Vagina (tissue), 2 donors: ENCODE data around the gene RRP8. TPM values are rescaled to one million over a fixed set of nuclear protein-coding genes. Genes with fewer than 3 reads are reported as not detected.

Source experiments
- DNase-seq, 2 donors: peaks; one replicate each; pipeline ENCODE4 v3.0.0-alpha.2; 2017; ENCODE audit errors: extremely low spot score in 2 of 2
- H3K27ac ChIP-seq: fragments of 200-600 bp; sonication (generic); one replicate; pipeline ENCODE4 v1.5.1; 2019
- H3K27me3 ChIP-seq: fragments of 200-600 bp; sonication (generic); one replicate; pipeline ENCODE4 v1.5.1; 2019
- H3K36me3 ChIP-seq, 2 donors: fragments of 200-600 bp; sonication (generic); one replicate each; pipeline ENCODE4 v1.5.1; 2017 to 2019
- H3K4me1 ChIP-seq: fragments of 200-600 bp; sonication (generic); one replicate; pipeline ENCODE4 v1.5.1; 2019
- H3K4me3 ChIP-seq, 2 donors: fragments of 200-600 bp; sonication (generic); 1 replicate in 1 of 2; 2 replicates in 1 of 2; pipeline ENCODE4 v1.5.1; 2016 to 2019
- H3K9me3 ChIP-seq: fragments of 200-600 bp; sonication (generic); one replicate; pipeline ENCODE4 v1.5.1; 2019
- CTCF ChIP-seq, 3 experiments: fragments of 450-650 bp in 2 of 3; fragments of 200-600 bp in 1 of 3; sonication (generic) in 1 of 3; IDR thresholded peaks; one replicate each; pipeline ENCODE4 v1.5.1; 2017 to 2019; ENCODE audit warnings: antibody characterized with exemption in 3 of 3, mild to moderate bottlenecking in 2 of 3, moderate library complexity in 2 of 3
- POLR2A ChIP-seq, 2 donors: fragments of 450-650 bp; IDR thresholded peaks; one replicate each; pipeline ENCODE4 v1.6.1; 2017; ENCODE audit warnings: antibody characterized with exemption in 2 of 2, mild to moderate bottlenecking in 2 of 2, moderate library complexity in 2 of 2
- POLR2AphosphoS5 ChIP-seq, 2 donors: sonication (generic); formaldehyde crosslinking; IDR thresholded peaks; one replicate each; pipeline ENCODE4 v1.9.0; 2017; ENCODE audit warnings: antibody characterized with exemption in 2 of 2, mild to moderate bottlenecking in 2 of 2, low read depth in 1 of 2; ENCODE audit not compliant: insufficient read depth in 1 of 2
- intact Hi-C: fragments of 100-400 bp; cut with DNase I; formaldehyde crosslinking; loops from one replicate; pipeline ENCODE4 v1.15.1; 2023
- total RNA-seq: library from RNA; depleted of rRNA; stranded (reverse); fragments of >200 nt; gene quantifications from one replicate; pipeline ENCODE4 v1.2.3, GENCODE V29; 2016

RRP8 gene
- total RNA-seq, 1 donor from 2014 or later: 10.3 TPM

- intact Hi-C loops: no loop called here
- Histone ChIP-seq H3K36me3 (no peaks in the 10 kb centered on the region), H3K27ac (no peak overlapping the region), H3K4me3 (no peak overlapping the region), H3K27me3 (no peaks in the 10 kb centered on the region), H3K4me1 (no peaks in the 10 kb centered on the region), H3K9me3 (no peaks in the 10 kb centered on the region)
- DNase-seq: peak in 1 of 2 donors; percentile 32
- no peak for TF ChIP-seq POLR2A (IDR thresholded peaks at IDR 0.05)
- TF ChIP-seq CTCF (IDR thresholded peaks at IDR 0.05): no peak
- no peak for TF ChIP-seq POLR2AphosphoS5 (IDR thresholded peaks at IDR 0.05; ENCODE audit: insufficient read depth in 1 of 2, low read depth in 1 of 2)
Measured at GRCh38 chr11:6548641-6549040, 54.8 kb downstream of the RRP8 start.

- Histone ChIP-seq H3K4me1 (no peaks in the 10 kb centered on the region), H3K9me3 (no peaks in the 10 kb centered on the region), H3K27me3 (no peaks in the 10 kb centered on the region), H3K27ac (no peak overlapping the region), H3K4me3 (no peak overlapping the region), H3K36me3 (no peaks in the 10 kb centered on the region)
- intact Hi-C loops: no loop called here
- no peak for DNase-seq
- no peak for TF ChIP-seq POLR2A (IDR thresholded peaks at IDR 0.05)
- TF ChIP-seq POLR2AphosphoS5 (IDR thresholded peaks at IDR 0.05; ENCODE audit: insufficient read depth in 1 of 2, low read depth in 1 of 2): no peak
- no peak for TF ChIP-seq CTCF (IDR thresholded peaks at IDR 0.05)
Measured at GRCh38 chr11:6548121-6548520, 55.3 kb downstream of the RRP8 start.

GRCh38 chr11:6547177-6547576 is 56.2 kb downstream of the RRP8 start:
- Histone ChIP-seq H3K36me3 (no peaks in the 10 kb centered on the region), H3K4me3 (no peak overlapping the region), H3K27ac (no peak overlapping the region), H3K27me3 (no peaks in the 10 kb centered on the region), H3K4me1 (no peaks in the 10 kb centered on the region), H3K9me3 (no peaks in the 10 kb centered on the region)
- TF ChIP-seq POLR2A (IDR thresholded peaks at IDR 0.05): no peak
- TF ChIP-seq POLR2AphosphoS5 (IDR thresholded peaks at IDR 0.05; ENCODE audit: insufficient read depth in 1 of 2, low read depth in 1 of 2): no peak
- no peak for TF ChIP-seq CTCF (IDR thresholded peaks at IDR 0.05)
- intact Hi-C loops: no loop called here
- DNase-seq: no peak

GRCh38 chr11:6546735-6547134 is 56.7 kb downstream of the RRP8 start:
- DNase-seq: no peak
- intact Hi-C loops: no loop called here
- TF ChIP-seq POLR2A (IDR thresholded peaks at IDR 0.05) (no peak), CTCF (IDR thresholded peaks at IDR 0.05) (no peak), POLR2AphosphoS5 (IDR thresholded peaks at IDR 0.05; ENCODE audit: insufficient read depth in 1 of 2, low read depth in 1 of 2) (no peak)

GRCh38 chr11:6545917-6546605 is 57.4 kb downstream of the RRP8 start:
- intact Hi-C loops: no loop called here
- Histone ChIP-seq H3K4me3 (no peak overlapping the region), H3K9me3 (no peaks in the 10 kb centered on the region), H3K4me1 (no peaks in the 10 kb centered on the region), H3K27ac (no peak overlapping the region), H3K36me3 (no peaks in the 10 kb centered on the region), H3K27me3 (no peaks in the 10 kb centered on the region)
- TF ChIP-seq POLR2AphosphoS5 (IDR thresholded peaks at IDR 0.05; ENCODE audit: insufficient read depth in 1 of 2, low read depth in 1 of 2): no peak
- no peak for TF ChIP-seq POLR2A (IDR thresholded peaks at IDR 0.05)
- no peak for TF ChIP-seq CTCF (IDR thresholded peaks at IDR 0.05)
- DNase-seq: no peak

More at GRCh38 chr11:6546735-6547134, 56.7 kb downstream of the RRP8 start:
- Histone ChIP-seq H3K4me3 (no peak overlapping the region), H3K4me1 (no peaks in the 10 kb centered on the region), H3K36me3 (no peaks in the 10 kb centered on the region), H3K27ac (no peak overlapping the region), H3K27me3 (no peaks in the 10 kb centered on the region), H3K9me3 (no peaks in the 10 kb centered on the region)
